ENCODE measurements around the gene TMEM94. TPM values are rescaled to one million over a fixed set of nuclear protein-coding genes. Genes with fewer than 3 reads are reported as not detected.
"Not testable (repeated sequence)": the region's sequence is repeated elsewhere in the genome, so short reads cannot be mapped to it uniquely, and the experiment has no call there.

TMEM94 gene
- total RNA-seq, 3 donors from 2014 or later, result 45.1 to 62.5 (median 51.1) TPM

DNA sequence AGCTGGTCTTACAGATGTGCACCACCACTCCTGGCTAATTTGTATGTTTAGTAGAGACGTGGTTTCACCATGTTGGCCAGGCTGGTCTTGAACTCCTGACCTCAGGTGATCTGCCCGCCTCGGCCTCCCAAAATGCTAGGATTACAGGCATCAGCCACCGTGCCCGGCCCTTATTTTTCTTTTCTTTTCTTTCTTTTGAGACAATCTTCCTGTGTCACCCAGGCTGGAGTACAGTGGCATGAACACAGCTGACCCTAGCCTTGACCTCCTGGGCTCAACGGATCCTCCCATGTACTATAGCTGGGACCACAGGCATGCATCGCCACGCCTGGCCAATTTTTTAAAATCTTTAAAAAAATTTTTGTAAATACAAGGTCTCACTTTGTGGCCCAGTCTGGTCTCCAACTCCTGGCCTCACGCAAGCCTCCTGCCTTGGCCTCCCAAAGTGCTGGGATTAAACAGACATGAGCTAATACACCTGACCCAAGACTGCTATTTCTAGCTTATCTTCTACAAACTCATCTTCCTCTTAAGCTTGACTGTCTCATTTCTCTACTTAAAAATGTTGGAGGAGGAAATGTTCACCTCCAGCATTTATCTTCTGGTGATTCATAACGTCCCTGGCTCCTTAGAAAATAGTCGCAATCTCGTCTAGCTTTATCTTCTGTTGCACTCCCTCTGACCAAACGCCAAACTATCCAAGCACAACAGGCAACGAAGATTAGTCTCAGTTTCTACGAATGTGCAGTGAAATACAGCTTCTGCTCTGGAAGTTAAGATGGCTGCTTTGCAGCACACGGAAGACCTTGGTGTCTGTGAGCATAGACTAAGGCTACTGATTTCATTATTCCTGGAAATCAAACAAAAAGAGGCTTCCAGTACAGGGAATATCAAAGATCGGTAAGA is 8.2 kb upstream of the TMEM94 start:
- H3K27ac ChIP-seq, result no peak overlapping the region
- no peaks in the 10 kb centered on the region for H3K4me1 ChIP-seq
- TF ChIP-seq POLR2A (IDR thresholded peaks at IDR 0.05), result no peak
- TF ChIP-seq POLR2AphosphoS5 (IDR thresholded peaks at IDR 0.05), result no peak
- TF ChIP-seq, protein P1, sequence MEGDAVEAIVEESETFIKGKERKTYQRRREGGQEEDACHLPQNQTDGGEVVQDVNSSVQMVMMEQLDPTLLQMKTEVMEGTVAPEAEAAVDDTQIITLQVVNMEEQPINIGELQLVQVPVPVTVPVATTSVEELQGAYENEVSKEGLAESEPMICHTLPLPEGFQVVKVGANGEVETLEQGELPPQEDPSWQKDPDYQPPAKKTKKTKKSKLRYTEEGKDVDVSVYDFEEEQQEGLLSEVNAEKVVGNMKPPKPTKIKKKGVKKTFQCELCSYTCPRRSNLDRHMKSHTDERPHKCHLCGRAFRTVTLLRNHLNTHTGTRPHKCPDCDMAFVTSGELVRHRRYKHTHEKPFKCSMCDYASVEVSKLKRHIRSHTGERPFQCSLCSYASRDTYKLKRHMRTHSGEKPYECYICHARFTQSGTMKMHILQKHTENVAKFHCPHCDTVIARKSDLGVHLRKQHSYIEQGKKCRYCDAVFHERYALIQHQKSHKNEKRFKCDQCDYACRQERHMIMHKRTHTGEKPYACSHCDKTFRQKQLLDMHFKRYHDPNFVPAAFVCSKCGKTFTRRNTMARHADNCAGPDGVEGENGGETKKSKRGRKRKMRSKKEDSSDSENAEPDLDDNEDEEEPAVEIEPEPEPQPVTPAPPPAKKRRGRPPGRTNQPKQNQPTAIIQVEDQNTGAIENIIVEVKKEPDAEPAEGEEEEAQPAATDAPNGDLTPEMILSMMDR (IDR thresholded peaks at IDR 0.05), result no peak
- no peaks in the 10 kb centered on the region for H3K36me3 ChIP-seq
- intact Hi-C loops (cut with DNase I; ENCODE audit: low total_unique reads), result no loop called here
- no peak overlapping the region for H3K4me3 ChIP-seq
- no peaks in the 10 kb centered on the region for H3K9me3 ChIP-seq
- no peaks in the 10 kb centered on the region for H3K27me3 ChIP-seq
- no peak for DNase-seq (ENCODE audit: low spot score in 2 of 2)

DNA sequence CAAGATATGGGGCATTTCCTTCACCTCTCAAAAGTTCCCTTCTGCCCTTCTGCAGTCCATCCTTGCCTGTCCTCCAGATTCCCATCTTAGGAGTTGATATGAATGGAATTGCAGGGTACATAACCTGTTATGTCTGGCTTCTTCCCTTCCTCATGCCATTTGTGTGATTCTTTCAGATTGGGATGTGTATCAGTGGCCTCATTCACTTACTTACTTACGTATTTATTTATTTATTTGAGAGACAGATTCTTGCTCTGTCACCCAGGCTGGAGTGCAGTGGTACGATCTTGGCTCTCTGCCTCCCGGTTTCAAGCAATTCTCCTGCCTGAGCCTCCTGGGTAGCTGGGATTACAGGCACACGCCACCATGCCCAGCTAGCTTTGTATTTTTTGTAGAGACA is 6.2 kb upstream of the TMEM94 start:
- intact Hi-C loops (cut with DNase I; ENCODE audit: low total_unique reads), result no loop called here
- Histone ChIP-seq H3K9me3 (no peaks in the 10 kb centered on the region), H3K27me3 (no peaks in the 10 kb centered on the region), H3K4me1 (no peaks in the 10 kb centered on the region), H3K4me3 (no peak overlapping the region), H3K36me3 (no peaks in the 10 kb centered on the region), H3K27ac (no peak overlapping the region)
- DNase-seq (ENCODE audit: low spot score in 2 of 2), result no peak
- no peak for TF ChIP-seq POLR2AphosphoS5 (IDR thresholded peaks at IDR 0.05)
- TF ChIP-seq, protein P1 (IDR thresholded peaks at IDR 0.05), result no peak

DNA sequence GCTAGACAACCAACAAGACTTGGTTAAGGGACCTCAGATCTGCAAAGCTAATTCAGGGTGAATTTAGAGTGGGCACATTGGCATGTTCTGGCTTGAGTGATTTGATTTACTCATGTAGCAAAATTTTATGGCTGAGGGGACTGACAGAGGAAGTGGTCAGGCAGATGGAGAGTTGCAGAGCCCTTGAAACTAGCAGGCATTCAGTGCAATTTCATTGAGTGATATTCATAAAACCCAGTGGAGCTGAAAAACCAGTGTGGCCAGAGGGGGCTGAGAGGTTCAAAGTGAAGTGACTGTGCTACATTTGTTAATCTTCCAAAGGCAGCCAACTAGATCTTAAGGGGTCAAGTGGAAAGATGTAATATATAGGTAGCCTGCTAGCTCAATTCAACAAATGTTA is 2.2 kb upstream of the TMEM94 start:
- H3K4me1 ChIP-seq, result peaks cover 0 to 2% of the 10 kb centered on the region in 2 donors
- intact Hi-C loops (cut with DNase I; ENCODE audit: low total_unique reads), result no loop called here
- TF ChIP-seq POLR2AphosphoS5 (IDR thresholded peaks at IDR 0.05), result no peak
- TF ChIP-seq POLR2A (IDR thresholded peaks at IDR 0.05), result no peak
- TF ChIP-seq, protein P1 (IDR thresholded peaks at IDR 0.05), result no peak
- no peak for DNase-seq (ENCODE audit: low spot score in 2 of 2)
- H3K36me3 ChIP-seq, result no peaks in the 10 kb centered on the region
- H3K27me3 ChIP-seq, result no peaks in the 10 kb centered on the region
- no peak overlapping the region for H3K4me3 ChIP-seq
- no peak overlapping the region for H3K27ac ChIP-seq
- H3K9me3 ChIP-seq, result no peaks in the 10 kb centered on the region

DNA sequence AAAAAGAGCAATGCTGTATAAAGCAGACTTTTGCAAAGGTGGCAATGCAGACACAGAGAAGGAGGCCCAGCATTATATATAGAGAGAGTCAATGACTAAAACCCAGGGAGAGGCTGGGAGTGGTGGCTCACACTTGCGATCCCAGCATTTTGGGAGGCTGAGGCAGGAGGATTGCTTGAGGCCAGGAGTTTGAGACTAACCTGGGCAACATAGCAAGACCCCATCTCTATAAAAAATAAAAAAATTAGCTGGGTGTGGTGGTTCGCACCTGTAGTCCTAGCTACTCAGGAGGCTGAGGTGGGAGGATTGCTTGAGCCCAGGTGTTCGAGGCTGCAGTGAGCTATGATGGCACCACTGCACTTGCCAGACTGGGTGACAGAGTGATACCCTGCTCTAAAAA is 1.8 kb upstream of the TMEM94 start:
- H3K27me3 ChIP-seq; DNase-seq (ENCODE audit: low spot score in 2 of 2); H3K4me1 ChIP-seq; H3K27ac ChIP-seq; H3K9me3 ChIP-seq; H3K36me3 ChIP-seq; intact Hi-C loops (cut with DNase I; ENCODE audit: low total_unique reads); H3K4me3 ChIP-seq: not testable (repeated sequence)

DNA sequence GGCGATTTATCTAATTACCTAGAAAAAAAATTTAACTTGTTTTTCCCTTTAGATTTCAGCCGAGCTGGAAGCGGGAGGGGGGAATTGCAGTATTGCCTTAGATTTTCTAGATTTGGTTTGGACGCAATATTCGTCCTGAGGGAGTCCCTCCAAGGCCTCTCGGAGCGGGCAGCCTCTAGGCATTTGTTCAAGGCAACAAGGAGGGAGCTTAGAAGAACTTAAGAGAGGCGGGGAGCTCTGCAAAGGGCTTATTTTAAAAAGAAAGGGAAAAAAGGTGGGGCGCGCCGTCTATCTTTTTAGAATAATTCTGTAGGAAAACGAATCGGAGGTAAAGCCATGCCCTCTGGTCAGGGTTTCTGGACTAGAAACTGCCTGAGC is 407 bp upstream of the TMEM94 start:
- Histone ChIP-seq H3K4me3 (peak overlapping the region; percentile 81 to 97 (median 90)), H3K9me3 (no peaks in the 10 kb centered on the region), H3K27ac (peak overlapping the region; percentile 92 to 94), H3K36me3 (no peaks in the 10 kb centered on the region), H3K27me3 (no peaks in the 10 kb centered on the region), H3K4me1 (peaks cover 0 to 9% of the 10 kb centered on the region in 2 donors)
- intact Hi-C loops (cut with DNase I; ENCODE audit: low total_unique reads), result no loop called here
- TF ChIP-seq POLR2AphosphoS5 (IDR thresholded peaks at IDR 0.05) (peak in 1 of 3 donors; percentile 18), POLR2A (IDR thresholded peaks at IDR 0.05) (peak; percentile 24)
- TF ChIP-seq, protein P1 (IDR thresholded peaks at IDR 0.05), result no peak
- DNase-seq (ENCODE audit: low spot score in 2 of 2), result no peak
